ENCODE data around the gene ASPSCR1.

DNA sequence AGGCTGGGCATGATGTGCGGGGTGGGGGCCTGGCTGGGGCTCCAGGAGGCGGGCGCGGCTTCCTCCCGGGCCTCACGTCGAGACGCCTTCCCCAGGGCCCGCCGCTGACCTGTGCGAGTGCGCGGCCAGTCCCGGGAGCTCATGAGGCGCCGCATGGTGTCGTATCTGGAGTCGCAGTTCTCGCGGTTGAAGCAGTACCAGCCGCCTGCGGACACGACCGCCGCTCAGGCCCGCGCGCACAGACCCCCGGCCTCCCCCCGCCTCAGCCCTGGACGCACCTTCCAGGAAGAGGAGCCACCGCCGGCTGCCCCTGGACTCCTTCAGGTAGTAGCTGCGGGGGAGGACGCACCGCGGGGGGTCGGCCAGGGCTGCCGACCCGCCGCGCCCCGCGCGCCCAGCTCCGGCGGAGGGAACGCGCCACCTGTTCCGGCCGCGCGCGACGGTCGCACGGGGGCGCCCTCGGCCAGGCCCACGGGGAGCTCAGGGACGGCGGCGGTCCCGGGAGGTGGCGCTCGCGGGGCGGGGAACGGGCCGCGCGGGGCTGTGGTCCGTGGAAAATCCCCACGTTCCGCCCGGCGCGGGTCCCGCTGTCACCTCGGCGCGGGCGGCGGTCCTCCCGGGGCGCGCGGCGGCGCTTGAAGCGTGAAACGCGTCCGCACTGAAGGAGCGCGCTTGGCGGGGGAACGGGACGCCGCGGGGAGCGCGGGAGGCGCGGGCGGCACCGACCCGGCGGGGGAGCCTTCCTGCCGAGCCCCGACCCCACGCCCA is 17.9 kb upstream of the ASPSCR1 start:
- peak; percentile 90 for TF ChIP-seq RAD21 (IDR thresholded peaks at IDR 0.05; ENCODE audit: low read depth)
- TF ChIP-seq CTCF (IDR thresholded peaks at IDR 0.05 in 2 of 3, conservative IDR thresholded peaks at IDR 0.05 in 1 of 3; ENCODE audit: borderline replicate concordance in 1 of 3, insufficient read depth in 1 of 3, low read depth in 2 of 3, low read length in 2 of 3), result peak; percentile 58 to 97 (median 67)
- no peak for TF ChIP-seq EZH2phosphoT487 (IDR thresholded peaks at IDR 0.05; ENCODE audit: borderline replicate concordance)
- no peak for TF ChIP-seq SRF (IDR thresholded peaks at IDR 0.05; ENCODE audit: low read depth)
- TF ChIP-seq, protein P1, sequence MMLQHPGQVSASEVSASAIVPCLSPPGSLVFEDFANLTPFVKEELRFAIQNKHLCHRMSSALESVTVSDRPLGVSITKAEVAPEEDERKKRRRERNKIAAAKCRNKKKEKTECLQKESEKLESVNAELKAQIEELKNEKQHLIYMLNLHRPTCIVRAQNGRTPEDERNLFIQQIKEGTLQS (IDR thresholded peaks at IDR 0.05), result no peak
- TF ChIP-seq EZH2 (IDR thresholded peaks at IDR 0.05), result no peak
- TF ChIP-seq, protein P2, sequence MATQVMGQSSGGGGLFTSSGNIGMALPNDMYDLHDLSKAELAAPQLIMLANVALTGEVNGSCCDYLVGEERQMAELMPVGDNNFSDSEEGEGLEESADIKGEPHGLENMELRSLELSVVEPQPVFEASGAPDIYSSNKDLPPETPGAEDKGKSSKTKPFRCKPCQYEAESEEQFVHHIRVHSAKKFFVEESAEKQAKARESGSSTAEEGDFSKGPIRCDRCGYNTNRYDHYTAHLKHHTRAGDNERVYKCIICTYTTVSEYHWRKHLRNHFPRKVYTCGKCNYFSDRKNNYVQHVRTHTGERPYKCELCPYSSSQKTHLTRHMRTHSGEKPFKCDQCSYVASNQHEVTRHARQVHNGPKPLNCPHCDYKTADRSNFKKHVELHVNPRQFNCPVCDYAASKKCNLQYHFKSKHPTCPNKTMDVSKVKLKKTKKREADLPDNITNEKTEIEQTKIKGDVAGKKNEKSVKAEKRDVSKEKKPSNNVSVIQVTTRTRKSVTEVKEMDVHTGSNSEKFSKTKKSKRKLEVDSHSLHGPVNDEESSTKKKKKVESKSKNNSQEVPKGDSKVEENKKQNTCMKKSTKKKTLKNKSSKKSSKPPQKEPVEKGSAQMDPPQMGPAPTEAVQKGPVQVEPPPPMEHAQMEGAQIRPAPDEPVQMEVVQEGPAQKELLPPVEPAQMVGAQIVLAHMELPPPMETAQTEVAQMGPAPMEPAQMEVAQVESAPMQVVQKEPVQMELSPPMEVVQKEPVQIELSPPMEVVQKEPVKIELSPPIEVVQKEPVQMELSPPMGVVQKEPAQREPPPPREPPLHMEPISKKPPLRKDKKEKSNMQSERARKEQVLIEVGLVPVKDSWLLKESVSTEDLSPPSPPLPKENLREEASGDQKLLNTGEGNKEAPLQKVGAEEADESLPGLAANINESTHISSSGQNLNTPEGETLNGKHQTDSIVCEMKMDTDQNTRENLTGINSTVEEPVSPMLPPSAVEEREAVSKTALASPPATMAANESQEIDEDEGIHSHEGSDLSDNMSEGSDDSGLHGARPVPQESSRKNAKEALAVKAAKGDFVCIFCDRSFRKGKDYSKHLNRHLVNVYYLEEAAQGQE (IDR thresholded peaks at IDR 0.05; ENCODE audit: low read depth), result no peak
- 0 out of 2 replicates have a peak, but pooled peaks have one; percentile 34 for TF ChIP-seq POLR2AphosphoS5 (IDR thresholded peaks at IDR 0.05; ENCODE audit: low read depth, low read length)
- no peak for TF ChIP-seq MAX (IDR thresholded peaks at IDR 0.05)
- no peak for TF ChIP-seq POLR2A (IDR thresholded peaks at IDR 0.05; ENCODE audit: borderline replicate concordance, extremely low read depth, insufficient read depth, insufficient read length)
- no peak for TF ChIP-seq JUND (IDR thresholded peaks at IDR 0.05)

Data from HCT116 (cell line).